HL-60 (cell line): ENCODE results near the gene LRRC3.

ENCODE experiments used
- DNase-seq, 2 experiments: peaks; one replicate each; pipeline ENCODE4 v3.0.0-alpha.2; 2010 to 2020; ENCODE audit warnings: low read depth in 1 of 2, low spot score in 1 of 2
- H3K27ac ChIP-seq: fragments of 250-450 bp; sonication (Bioruptor Pico); replicated peaks from 2 replicates; pipeline ENCODE4 v1.5.1; 2020; ENCODE audit warnings: mild to moderate bottlenecking, moderate library complexity
- H3K27me3 ChIP-seq: fragments of 250-450 bp; sonication (Bioruptor Pico); 2 replicates; pipeline ENCODE4 v1.5.1; 2021; ENCODE audit warnings: mild to moderate bottlenecking, moderate library complexity; ENCODE audit not compliant: insufficient read depth, poor library complexity, severe bottlenecking
- H3K4me3 ChIP-seq: replicated peaks from 2 replicates; pipeline ENCODE4 v1.5.1; 2011; ENCODE audit warnings: mild to moderate bottlenecking, control low read depth, low read length; ENCODE audit not compliant: insufficient read depth
- CTCF ChIP-seq: IDR thresholded peaks from one replicate; pipeline ENCODE4 v1.5.1; 2011; ENCODE audit warnings: low read length, control low read depth, inconsistent platforms; ENCODE audit not compliant: insufficient read depth
- GABPA ChIP-seq: IDR thresholded peaks from 2 replicates; pipeline ENCODE4 v1.6.1; 2012; ENCODE audit warnings: low read depth
- POLR2AphosphoS5 ChIP-seq: IDR thresholded peaks from 2 replicates; pipeline ENCODE4 v1.6.1; 2012; ENCODE audit warnings: low read depth
- REST ChIP-seq: IDR thresholded peaks from 2 replicates; pipeline ENCODE4 v1.6.1; 2012; ENCODE audit warnings: low read depth; ENCODE audit not compliant: insufficient replicate concordance
- SPI1 ChIP-seq: IDR thresholded peaks from 2 replicates; pipeline ENCODE4 v1.6.1; 2012; ENCODE audit warnings: low read depth, mild to moderate bottlenecking, borderline replicate concordance

The LRRC3 gene

GRCh38 chr21:44462086-44462833 lies 7.0 kb downstream of the LRRC3 start:
- H3K27ac ChIP-seq = no peak overlapping the region
- DNase-seq = no peak
- no peak overlapping the region for H3K4me3 ChIP-seq
- no peak for TF ChIP-seq REST
- no peak for TF ChIP-seq CTCF
- TF ChIP-seq POLR2AphosphoS5 = no peak
- TF ChIP-seq SPI1 = no peak
- no peak for TF ChIP-seq GABPA
- H3K27me3 ChIP-seq = no peaks in the 10 kb centered on the region

GRCh38 chr21:44462834-44463200 lies 7.5 kb downstream of the LRRC3 start:
- no peak overlapping the region for H3K4me3 ChIP-seq
- TF ChIP-seq SPI1 (no peak), CTCF (no peak), REST (no peak), GABPA (no peak), POLR2AphosphoS5 (no peak)
- H3K27ac ChIP-seq = no peak overlapping the region
- no peaks in the 10 kb centered on the region for H3K27me3 ChIP-seq
- no peak for DNase-seq

- TF ChIP-seq POLR2AphosphoS5 = no peak
- no peak for TF ChIP-seq GABPA
- TF ChIP-seq CTCF = no peak
- no peak for TF ChIP-seq REST
- no peak for TF ChIP-seq SPI1
- no peak overlapping the region for H3K27ac ChIP-seq
- no peak overlapping the region for H3K4me3 ChIP-seq
- DNase-seq = no peak
- no peaks in the 10 kb centered on the region for H3K27me3 ChIP-seq
Observed at GRCh38 chr21:44463724-44464123, 8.4 kb downstream of the LRRC3 start.
